HepG2 (cell line): ENCODE measurements around the gene LPIN3. TPM values are rescaled to one million over a fixed set of nuclear protein-coding genes. Genes with fewer than 3 reads are reported as not detected.

ENCODE experiments used
- ATAC-seq: fragments of 200-7000 bp; cut with Tn5 transposase; 3 replicates; pipeline ENCODE4 v1.9.1; 2020; ENCODE audit warnings: mild to moderate bottlenecking, moderate library complexity
- BruUV-seq: library from RNA; stranded (reverse); fragments of 400-500 nt; replicated peaks from 2 replicates; lab custom pipeline; 2021; lab: Mats Ljungman, UMichigan
- CTCF ChIA-PET: fragments of 300-600 bp; formaldehyde crosslinking; extraction: SDS; loops from one replicate; lab custom pipeline; 2021; ENCODE audit warnings: low total read pairs, inconsistent platforms, low intra/inter-chr PET ratio; lab: Yijun Ruan, JAX
- POLR2A ChIA-PET: fragments of 350-600 bp; sonication (Branson Sonifier 250); formaldehyde crosslinking; loops from one replicate; lab custom pipeline; 2020; ENCODE audit warnings: antibody characterized with exemption, inconsistent platforms; lab: Yijun Ruan, JAX
- DNase-seq: peaks from one replicate; pipeline ENCODE4 v3.0.0-alpha.2; 2015; ENCODE audit warnings: low spot score
- FAIRE-seq: peaks from 3 replicates; lab custom pipeline; 2011; peaks lifted over from hg19 to GRCh38; lab: Jason Lieb, UNC
- H2AFZ ChIP-seq: one replicate; pipeline ENCODE4 v1.6.1; 2011; ENCODE audit warnings: low read length, inconsistent platforms
- H3K27ac ChIP-seq: fragments of 300-600 bp; 3 replicates; pipeline ENCODE4 v1.8.0; 2011; ENCODE audit warnings: mixed run types, mild to moderate bottlenecking, mixed read lengths, low read length, inconsistent platforms; ENCODE audit not compliant: insufficient read depth; ENCODE audit errors: extremely low read length
- H3K27me3 ChIP-seq, 2 experiments: fragments of 200-600 bp in 1 of 2; 2 replicates in 1 of 2; 3 replicates in 1 of 2; pipeline versions ENCODE4 v1.6.0 to v1.8.0; 2011; ENCODE audit warnings: low read length in 2 of 2, mild to moderate bottlenecking in 2 of 2, moderate library complexity in 2 of 2, inconsistent platforms in 1 of 2; ENCODE audit not compliant: insufficient read depth in 2 of 2, control insufficient read depth in 1 of 2
- H3K36me3 ChIP-seq, 2 experiments: fragments of 200-600 bp in 1 of 2; replicated peaks in 1 of 2; 2 replicates in 1 of 2; 3 replicates in 1 of 2; pipeline versions ENCODE4 v1.5.1 to v1.8.0; 2011; ENCODE audit warnings: low read length in 2 of 2, inconsistent platforms in 1 of 2; ENCODE audit not compliant: insufficient read depth in 2 of 2, control insufficient read depth in 1 of 2
- H3K4me1 ChIP-seq: 2 replicates; pipeline ENCODE4 v1.5.1; 2012; ENCODE audit warnings: low read length, inconsistent platforms; ENCODE audit not compliant: insufficient read depth
- H3K4me2 ChIP-seq: 2 replicates; pipeline ENCODE4 v1.6.0; 2011; ENCODE audit warnings: low read depth, low read length, inconsistent platforms
- H3K4me3 ChIP-seq, 3 experiments: fragments of 200-600 bp in 1 of 3; sonication (generic), shearing (Covaris generic) in 1 of 3; replicated peaks in 1 of 3; 2 replicates each; pipeline ENCODE4 v1.5.1; 2011 to 2016; ENCODE audit warnings: low read length in 3 of 3, inconsistent platforms in 2 of 3, low read depth in 2 of 3, mild to moderate bottlenecking in 2 of 3, control low read depth in 1 of 3, mixed read lengths in 1 of 3; ENCODE audit not compliant: insufficient read depth in 1 of 3
- H3K79me2 ChIP-seq: one replicate; pipeline ENCODE4 v1.6.1; 2011; ENCODE audit warnings: low read length, inconsistent platforms; ENCODE audit not compliant: insufficient read depth
- H3K9ac ChIP-seq: 2 replicates; pipeline ENCODE4 v1.6.0; 2011; ENCODE audit warnings: mild to moderate bottlenecking, low read depth, low read length, inconsistent platforms; ENCODE audit not compliant: insufficient read depth
- H3K9me3 ChIP-seq: 2 replicates; pipeline ENCODE4 v1.5.1; 2012; ENCODE audit warnings: mild to moderate bottlenecking, low read length
- H4K20me1 ChIP-seq: 2 replicates; pipeline ENCODE4 v1.6.0; 2011; ENCODE audit warnings: inconsistent platforms, mild to moderate bottlenecking, low read length, moderate library complexity; ENCODE audit not compliant: insufficient read depth
- CBFB ChIP-seq: sonication (generic); formaldehyde crosslinking; IDR thresholded peaks from 2 replicates; pipeline ENCODE4 v1.4.0; 2020; ENCODE audit warnings: missing genetic modification reagents
- GTF2F1 ChIP-seq: fragments of 150-350 bp; IDR thresholded peaks from 2 replicates; pipeline ENCODE4 v1.6.1; 2014; ENCODE audit warnings: low read length
- IRF2 ChIP-seq: IDR thresholded peaks from 2 replicates; pipeline ENCODE4 v1.6.1; 2018; ENCODE audit warnings: missing genetic modification reagents, missing compliant biosample characterization
- KLF6 ChIP-seq: IDR thresholded peaks from 2 replicates; pipeline ENCODE4 v1.8.0; 2016; ENCODE audit warnings: missing biosample characterization, missing genetic modification reagents
- MAF1 ChIP-seq: sonication (generic); formaldehyde crosslinking; IDR thresholded peaks from 2 replicates; pipeline ENCODE4 v1.5.0; 2020; ENCODE audit warnings: missing genetic modification reagents, borderline replicate concordance
- MTF1 ChIP-seq: sonication (generic); formaldehyde crosslinking; IDR thresholded peaks from 2 replicates; pipeline ENCODE4 v1.5.0; 2020; ENCODE audit warnings: missing genetic modification reagents
- NCOA1 ChIP-seq: sonication (generic); formaldehyde crosslinking; IDR thresholded peaks from 2 replicates; pipeline ENCODE4 v1.9.0; 2021; ENCODE audit warnings: missing genetic modification reagents
- POLR2AphosphoS5 ChIP-seq: IDR thresholded peaks from 2 replicates; pipeline ENCODE4 v1.6.1; 2012; ENCODE audit warnings: low read depth, low read length
- ZBTB3 ChIP-seq: sonication (generic); formaldehyde crosslinking; IDR thresholded peaks from 2 replicates; pipeline ENCODE4 v1.4.0; 2020; ENCODE audit warnings: low read depth, mild to moderate bottlenecking, moderate library complexity, missing genetic modification reagents, borderline replicate concordance
- ZNF101 ChIP-seq: sonication (generic); formaldehyde crosslinking; IDR thresholded peaks from 2 replicates; pipeline ENCODE4 v1.4.0; 2020; ENCODE audit warnings: mild to moderate bottlenecking, low read depth, missing genetic modification reagents, borderline replicate concordance
- ZNF484 ChIP-seq: sonication (generic); formaldehyde crosslinking; IDR thresholded peaks from 2 replicates; pipeline ENCODE4 v1.5.1; 2020; ENCODE audit warnings: mild to moderate bottlenecking, low read depth, missing genetic modification reagents, borderline replicate concordance
- ZNF780A ChIP-seq: sonication (generic); formaldehyde crosslinking; IDR thresholded peaks from 2 replicates; pipeline ENCODE4 v1.8.0; 2022; ENCODE audit warnings: mild to moderate bottlenecking, missing genetic modification reagents, moderate library complexity
- ZSCAN25 ChIP-seq: sonication (generic); formaldehyde crosslinking; IDR thresholded peaks from 2 replicates; pipeline ENCODE4 v1.8.0; 2022; ENCODE audit warnings: mild to moderate bottlenecking, missing genetic modification reagents
- ZSCAN9 ChIP-seq: IDR thresholded peaks from 2 replicates; pipeline ENCODE4 v1.6.1; 2016; ENCODE audit warnings: borderline replicate concordance
- WGBS: methylation state at CpG from one replicate; pipeline ENCODE4 v1.1.6; 2017; ENCODE audit warnings: low lambda C conversion rate; 5-methylcytosine and 5-hydroxymethylcytosine counted together
- in situ Hi-C: cut with HindIII; loops from 2 replicates; pipeline ENCODE4 v1.10.0; 2017; ENCODE audit warnings: low pct_unique_long_range_greater_than_20kb; ENCODE audit not compliant: extremely low pct_ligation_motif_present
- intact Hi-C: fragments of 100-400 bp; cut with micrococcal nuclease; formaldehyde crosslinking; loops from one replicate; pipeline ENCODE4 v1.10.0; 2022; ENCODE audit not compliant: unreplicated experiment
- polyA plus RNA-seq, 8 experiments: library from polyadenylated mRNA; depleted of rRNA in 3 of 8; stranded (reverse) in 7 of 8; unstranded in 1 of 8; fragments of >200 nt; fragmentation: Illumina TruSeq in 4 of 8; extraction: Trizol in 4 of 8; gene quantifications; 2 replicates each; pipeline versions ENCODE4 v1.2.1 to v1.2.3, GENCODE V29; 2011 to 2016; ENCODE audit warnings: low read depth in 4 of 8, missing spikeins in 1 of 8, mixed read lengths in 1 of 8; ENCODE audit not compliant: insufficient read depth in 1 of 8
- total RNA-seq, 5 experiments: library from RNA; depleted of rRNA; stranded (reverse); fragments of >200 nt; fragmentation: Illumina TruSeq; extraction: Trizol; gene quantifications; 2 replicates each; pipeline ENCODE4 v1.2.3, GENCODE V29; 2016; ENCODE audit warnings: low read depth in 1 of 5
- TF ChIP-seq, protein P1 (sequence below): sonication (generic); formaldehyde crosslinking; IDR thresholded peaks from 2 replicates; pipeline ENCODE4 v1.8.0; 2022; ENCODE audit warnings: missing genetic modification reagents, mild to moderate bottlenecking, moderate library complexity, borderline replicate concordance

Gene LPIN3
- total and polyA plus RNA-seq, 2 of the 13 experiments (the other 11 are each of a cell fraction or from before 2014, with no cell fraction given), result 14.2 to 28.6 TPM

DNA sequence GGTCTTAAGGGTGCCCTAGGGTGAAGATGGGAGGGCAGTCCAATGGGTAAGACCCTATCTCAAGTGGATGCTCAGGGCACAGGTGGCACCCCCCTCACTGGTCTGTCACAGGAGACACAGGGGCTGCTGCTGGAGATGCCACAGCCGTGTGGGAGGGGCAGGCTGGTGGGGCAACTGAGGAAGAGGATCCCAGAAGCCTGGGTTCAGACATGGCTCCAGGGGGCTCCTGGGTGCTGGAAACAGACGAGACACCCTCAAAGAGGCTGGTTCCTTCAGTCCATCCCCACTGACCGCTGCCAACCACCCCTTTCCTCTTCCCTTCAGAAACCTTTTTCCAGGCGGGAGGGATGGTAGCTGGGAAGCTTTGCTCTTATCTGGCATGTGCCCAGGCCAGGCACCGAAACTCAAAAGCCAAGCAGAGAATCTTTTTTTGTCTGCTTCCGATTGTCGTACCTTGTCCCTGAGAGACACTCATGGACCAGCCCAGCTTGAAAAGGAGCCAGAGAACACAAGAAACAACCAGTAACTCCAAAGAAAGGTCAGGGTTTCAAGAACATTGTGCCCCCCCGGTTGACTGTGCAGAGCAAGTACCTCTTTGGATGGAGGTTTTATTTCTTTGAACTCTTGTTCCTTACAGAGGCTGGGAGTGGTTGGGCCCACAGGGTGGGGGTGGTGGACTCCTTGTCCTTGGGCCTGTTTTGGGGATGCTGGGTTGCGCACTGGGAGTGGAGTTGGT is 54.5 kb downstream of the LPIN3 start:
- Histone ChIP-seq H4K20me1 (no peaks in the 10 kb centered on the region), H3K4me3 (no peak overlapping the region), H2AFZ (no peak overlapping the region), H3K9ac (no peak overlapping the region), H3K4me2 (no peak overlapping the region), H3K4me1 (peaks cover 29% of the 10 kb centered on the region), H3K9me3 (no peaks in the 10 kb centered on the region), H3K79me2 (no peaks in the 10 kb centered on the region), H3K27me3 (no peaks in the 10 kb centered on the region), H3K27ac (no peak overlapping the region), H3K36me3 (no peaks in the 10 kb centered on the region)
- in situ Hi-C loops (no loop called here), intact Hi-C loops (no loop called here)
- no peak for DNase-seq
- WGBS, result 55% methylated on average over 9 of the region's 9 CpGs
- TF ChIP-seq, protein P1, sequence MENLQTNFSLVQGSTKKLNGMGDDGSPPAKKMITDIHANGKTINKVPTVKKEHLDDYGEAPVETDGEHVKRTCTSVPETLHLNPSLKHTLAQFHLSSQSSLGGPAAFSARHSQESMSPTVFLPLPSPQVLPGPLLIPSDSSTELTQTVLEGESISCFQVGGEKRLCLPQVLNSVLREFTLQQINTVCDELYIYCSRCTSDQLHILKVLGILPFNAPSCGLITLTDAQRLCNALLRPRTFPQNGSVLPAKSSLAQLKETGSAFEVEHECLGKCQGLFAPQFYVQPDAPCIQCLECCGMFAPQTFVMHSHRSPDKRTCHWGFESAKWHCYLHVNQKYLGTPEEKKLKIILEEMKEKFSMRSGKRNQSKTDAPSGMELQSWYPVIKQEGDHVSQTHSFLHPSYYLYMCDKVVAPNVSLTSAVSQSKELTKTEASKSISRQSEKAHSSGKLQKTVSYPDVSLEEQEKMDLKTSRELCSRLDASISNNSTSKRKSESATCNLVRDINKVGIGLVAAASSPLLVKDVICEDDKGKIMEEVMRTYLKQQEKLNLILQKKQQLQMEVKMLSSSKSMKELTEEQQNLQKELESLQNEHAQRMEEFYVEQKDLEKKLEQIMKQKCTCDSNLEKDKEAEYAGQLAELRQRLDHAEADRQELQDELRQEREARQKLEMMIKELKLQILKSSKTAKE (CRISPR knock-in tag), result no peak
- TF ChIP-seq ZSCAN9 (CRISPR knock-in tag) (no peak), POLR2AphosphoS5 (no peak), MAF1 (no peak), CBFB (CRISPR knock-in tag) (no peak), ZSCAN25 (no peak), ZNF484 (CRISPR knock-in tag) (no peak), ZBTB3 (CRISPR knock-in tag) (no peak), IRF2 (no peak), ZNF780A (CRISPR knock-in tag) (no peak), MTF1 (no peak), KLF6 (CRISPR knock-in tag) (no peak), GTF2F1 (no peak), NCOA1 (no peak), ZNF101 (no peak)
- BruUV-seq, result no TSS peak
- ChIA-PET POLR2A (interaction anchor here (1.0 kb wide), 1 partner anchor 66 kb away, joined by 3 read pairs; no protein-coding TSS in a partner anchor), CTCF (no interaction called here)
- no peak; the same call in 2 of the 3 replicates for ATAC-seq
- no peak for FAIRE-seq
